ENCODE results near the gene NMD3.
A peak's percentile ranks its signal among the peaks of the same experiment; 100 is the strongest.
"Not testable (repeated sequence)": the region's sequence is repeated elsewhere in the genome, so short reads cannot be mapped to it uniquely, and the experiment has no call there.

NMD3 gene

GRCh38 chr3:161220850-161221753 lies at the start of gene NMD3:
NMD3 (plus strand) TSS chr3:161221311; CDS start chr3:161222014, 703 bp downstream.
- H3K36me3 ChIP-seq = peaks cover 22% of the 10 kb centered on the region
- peak within 1 kb of the TSS; percentile 86 for H3K4me3 ChIP-seq (ENCODE audit: low read depth, low read length)
- DNase-seq = peak; percentile 96
- TF ChIP-seq, protein P1, sequence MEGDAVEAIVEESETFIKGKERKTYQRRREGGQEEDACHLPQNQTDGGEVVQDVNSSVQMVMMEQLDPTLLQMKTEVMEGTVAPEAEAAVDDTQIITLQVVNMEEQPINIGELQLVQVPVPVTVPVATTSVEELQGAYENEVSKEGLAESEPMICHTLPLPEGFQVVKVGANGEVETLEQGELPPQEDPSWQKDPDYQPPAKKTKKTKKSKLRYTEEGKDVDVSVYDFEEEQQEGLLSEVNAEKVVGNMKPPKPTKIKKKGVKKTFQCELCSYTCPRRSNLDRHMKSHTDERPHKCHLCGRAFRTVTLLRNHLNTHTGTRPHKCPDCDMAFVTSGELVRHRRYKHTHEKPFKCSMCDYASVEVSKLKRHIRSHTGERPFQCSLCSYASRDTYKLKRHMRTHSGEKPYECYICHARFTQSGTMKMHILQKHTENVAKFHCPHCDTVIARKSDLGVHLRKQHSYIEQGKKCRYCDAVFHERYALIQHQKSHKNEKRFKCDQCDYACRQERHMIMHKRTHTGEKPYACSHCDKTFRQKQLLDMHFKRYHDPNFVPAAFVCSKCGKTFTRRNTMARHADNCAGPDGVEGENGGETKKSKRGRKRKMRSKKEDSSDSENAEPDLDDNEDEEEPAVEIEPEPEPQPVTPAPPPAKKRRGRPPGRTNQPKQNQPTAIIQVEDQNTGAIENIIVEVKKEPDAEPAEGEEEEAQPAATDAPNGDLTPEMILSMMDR (IDR thresholded peaks at IDR 0.05; ENCODE audit: low read depth, low read length) = no peak
- H3K27ac ChIP-seq = peak within 1 kb of the TSS; percentile 94
- no peaks in the 10 kb centered on the region for H3K27me3 ChIP-seq (ENCODE audit: insufficient read depth, low read depth, severe bottlenecking)
- H3K9me3 ChIP-seq (ENCODE audit: severe bottlenecking) = peaks cover 4% of the 10 kb centered on the region

- no peaks in the 10 kb centered on the region for H3K9me3 ChIP-seq (ENCODE audit: severe bottlenecking)
- no peak overlapping the region for H3K27ac ChIP-seq
- DNase-seq = no peak
- H3K4me3 ChIP-seq (ENCODE audit: low read depth, low read length) = no peak overlapping the region
- H3K36me3 ChIP-seq = no peaks in the 10 kb centered on the region
- TF ChIP-seq, protein P1 (IDR thresholded peaks at IDR 0.05; ENCODE audit: low read depth, low read length) = 0 out of 2 replicates have a peak, but pooled peaks have one; percentile 4
- no peaks in the 10 kb centered on the region for H3K27me3 ChIP-seq (ENCODE audit: insufficient read depth, low read depth, severe bottlenecking)
Observed at GRCh38 chr3:161171639-161172552, 49.2 kb upstream of the NMD3 start.

GRCh38 chr3:161175506-161175905 lies 45.6 kb upstream of the NMD3 start:
- Histone ChIP-seq H3K4me3 (ENCODE audit: low read depth, low read length) (no peak overlapping the region), H3K9me3 (ENCODE audit: severe bottlenecking) (no peaks in the 10 kb centered on the region), H3K27ac (no peak overlapping the region), H3K27me3 (ENCODE audit: insufficient read depth, low read depth, severe bottlenecking) (no peaks in the 10 kb centered on the region), H3K36me3 (no peaks in the 10 kb centered on the region)
- DNase-seq = no peak
- TF ChIP-seq, protein P1 (IDR thresholded peaks at IDR 0.05; ENCODE audit: low read depth, low read length) = no peak

DNA sequence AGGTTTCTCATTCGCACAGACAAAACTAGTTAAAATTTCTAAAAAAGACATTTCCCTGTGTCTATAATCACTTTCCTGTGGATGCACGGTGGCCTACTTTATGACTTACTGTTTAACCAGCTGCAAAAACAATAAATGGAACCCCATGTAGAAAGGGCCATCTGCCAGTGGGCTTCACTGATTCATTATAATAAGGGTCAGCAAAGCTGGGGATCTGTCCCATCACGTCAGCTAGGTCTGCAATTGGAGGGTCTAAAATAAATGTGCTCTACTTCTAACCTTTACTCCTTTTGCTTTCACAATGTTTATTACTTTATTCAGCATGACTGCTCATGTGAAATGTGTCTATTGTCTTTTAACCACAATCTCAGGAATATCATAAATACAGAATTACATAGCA lies 43.1 kb upstream of the NMD3 start:
- Histone ChIP-seq H3K4me3 (ENCODE audit: low read depth, low read length) (no peak overlapping the region), H3K9me3 (ENCODE audit: severe bottlenecking) (no peaks in the 10 kb centered on the region), H3K36me3 (no peaks in the 10 kb centered on the region), H3K27ac (no peak overlapping the region), H3K27me3 (ENCODE audit: insufficient read depth, low read depth, severe bottlenecking) (no peaks in the 10 kb centered on the region)
- DNase-seq = no peak
- TF ChIP-seq, protein P1 (IDR thresholded peaks at IDR 0.05; ENCODE audit: low read depth, low read length) = no peak

DNA sequence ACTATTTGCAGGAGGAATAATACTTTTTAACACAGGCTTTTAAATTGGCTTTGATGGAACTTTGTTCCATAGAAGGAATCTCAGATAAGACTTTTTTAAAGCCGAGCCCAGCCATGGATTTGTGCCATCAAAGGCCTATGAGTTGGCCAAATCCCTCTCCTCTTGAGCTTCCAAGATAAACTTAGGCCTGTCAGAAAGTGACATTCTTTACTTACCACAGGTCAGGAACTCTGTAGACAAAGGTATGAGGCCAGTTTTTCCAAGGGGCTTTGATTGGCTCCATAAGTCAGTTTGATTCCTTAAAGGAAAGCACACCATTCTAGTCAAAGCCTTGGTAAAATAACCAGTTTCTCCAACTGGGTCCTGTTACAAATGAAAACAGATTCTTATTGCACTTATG lies 39.7 kb upstream of the NMD3 start:
- not testable (repeated sequence) for H3K36me3 ChIP-seq; H3K27ac ChIP-seq; DNase-seq; H3K9me3 ChIP-seq (ENCODE audit: severe bottlenecking); H3K4me3 ChIP-seq (ENCODE audit: low read depth, low read length); H3K27me3 ChIP-seq (ENCODE audit: insufficient read depth, low read depth, severe bottlenecking)

GRCh38 chr3:161187046-161187445 lies 34.1 kb upstream of the NMD3 start:
- H3K9me3 ChIP-seq (ENCODE audit: severe bottlenecking) = no peaks in the 10 kb centered on the region
- DNase-seq = no peak
- no peak overlapping the region for H3K27ac ChIP-seq
- no peaks in the 10 kb centered on the region for H3K36me3 ChIP-seq
- TF ChIP-seq, protein P1 (IDR thresholded peaks at IDR 0.05; ENCODE audit: low read depth, low read length) = no peak
- H3K4me3 ChIP-seq (ENCODE audit: low read depth, low read length) = no peak overlapping the region
- H3K27me3 ChIP-seq (ENCODE audit: insufficient read depth, low read depth, severe bottlenecking) = no peaks in the 10 kb centered on the region
